AG08395 (cell line): Measurements from ENCODE around the gene CBLN1.
"Not testable (repeated sequence)": the region's sequence is repeated elsewhere in the genome, so short reads cannot be mapped to it uniquely, and the experiment has no call there.

Experiments used
- DNase-seq: peaks from one replicate; pipeline ENCODE4 v3.0.0; 2012; ENCODE audit warnings: mixed read lengths, low spot score

CBLN1 gene

DNA sequence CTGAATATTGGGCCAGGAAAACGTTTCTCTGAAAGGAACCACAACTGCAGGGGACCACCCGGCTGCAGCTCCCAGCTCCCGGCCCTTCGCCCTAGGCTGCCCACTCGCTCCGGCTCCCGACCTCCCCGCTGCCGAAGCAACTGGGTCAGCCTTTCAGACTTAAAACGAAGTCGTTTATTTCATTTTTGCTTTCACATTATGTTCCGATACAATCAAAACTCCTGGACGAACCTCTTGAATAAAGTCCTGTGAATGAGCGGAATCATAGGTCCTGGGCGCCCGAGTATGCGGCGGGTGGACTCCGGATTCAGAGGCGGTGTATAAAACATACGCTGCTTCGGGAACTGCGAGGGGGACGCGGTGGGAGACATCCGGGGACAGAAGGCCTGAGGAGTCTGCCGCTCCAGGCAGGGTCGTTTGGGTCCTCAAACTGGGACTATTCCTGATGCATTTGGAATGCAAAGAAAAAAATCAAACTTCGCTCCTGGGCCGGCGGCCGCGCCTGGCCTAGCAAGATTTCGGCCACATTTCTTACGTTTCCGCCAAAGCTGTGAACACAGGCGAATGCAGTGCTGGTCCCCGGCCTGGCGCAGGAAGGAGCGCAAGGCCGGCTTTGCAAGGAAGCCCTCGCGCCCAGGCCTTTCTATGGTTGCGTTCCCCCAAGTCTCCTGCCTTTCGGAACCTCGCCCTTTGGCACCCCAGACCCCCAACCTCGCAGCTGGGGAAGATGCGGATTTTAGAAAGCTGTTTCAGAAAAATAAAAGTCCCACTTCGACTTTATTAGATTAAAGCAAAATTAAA, 3.7 kb downstream of the CBLN1 start:
- DNase-seq = no peak

DNA sequence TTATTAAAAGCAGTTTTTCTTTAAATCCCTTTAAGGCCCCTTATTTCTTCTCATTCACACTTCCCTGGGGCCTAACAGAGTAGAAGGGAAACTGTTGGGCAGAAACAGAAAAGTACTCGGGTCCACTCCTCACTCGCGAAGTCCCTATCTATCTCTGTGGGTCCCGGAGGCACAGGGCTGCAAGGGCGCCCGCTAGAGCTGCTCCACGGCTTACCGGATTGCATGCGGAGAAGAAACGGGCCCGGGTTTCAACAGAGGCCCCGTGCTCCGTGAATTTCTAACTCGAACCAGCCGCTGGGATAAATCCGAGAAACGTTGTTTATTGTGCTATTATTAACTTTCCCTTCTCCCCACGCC, 4.3 kb downstream of the CBLN1 start:
- DNase-seq = no peak

DNA sequence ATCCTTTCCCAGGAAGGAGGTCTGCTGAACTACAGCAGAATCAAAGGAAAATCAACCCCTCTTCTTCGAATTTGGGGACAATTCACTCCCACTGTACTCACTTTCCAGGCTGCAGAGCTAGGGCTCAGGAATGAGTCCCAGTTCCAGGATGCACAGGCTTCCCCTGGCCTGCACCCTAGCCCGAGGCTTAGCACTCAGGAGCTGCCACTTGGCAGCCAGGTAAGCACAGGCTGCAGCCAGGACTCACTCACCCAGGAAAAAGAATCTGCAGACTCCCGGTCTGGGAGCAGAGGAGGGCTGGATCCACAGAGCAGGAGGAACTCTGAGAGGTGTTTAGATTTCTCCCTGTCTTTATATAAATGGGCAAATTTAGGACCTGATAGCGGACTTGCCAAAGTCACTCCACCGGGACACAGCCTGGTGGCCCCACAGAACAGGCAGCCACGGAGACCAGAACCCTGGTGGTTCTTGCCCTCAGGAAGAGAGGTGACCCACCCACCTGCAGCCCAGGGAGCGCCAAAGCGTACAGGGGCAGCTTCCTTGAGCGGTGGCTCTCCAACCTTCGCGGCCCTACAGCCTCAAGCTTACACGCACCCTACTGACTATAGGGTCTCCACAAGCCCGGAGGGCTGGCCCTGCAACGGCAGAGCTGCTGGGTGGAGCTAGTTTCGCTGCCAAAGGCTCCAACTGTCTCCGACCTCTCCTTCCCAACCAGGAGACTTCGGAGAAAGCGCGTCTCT, 4.8 kb downstream of the CBLN1 start:
- DNase-seq = no peak

DNA sequence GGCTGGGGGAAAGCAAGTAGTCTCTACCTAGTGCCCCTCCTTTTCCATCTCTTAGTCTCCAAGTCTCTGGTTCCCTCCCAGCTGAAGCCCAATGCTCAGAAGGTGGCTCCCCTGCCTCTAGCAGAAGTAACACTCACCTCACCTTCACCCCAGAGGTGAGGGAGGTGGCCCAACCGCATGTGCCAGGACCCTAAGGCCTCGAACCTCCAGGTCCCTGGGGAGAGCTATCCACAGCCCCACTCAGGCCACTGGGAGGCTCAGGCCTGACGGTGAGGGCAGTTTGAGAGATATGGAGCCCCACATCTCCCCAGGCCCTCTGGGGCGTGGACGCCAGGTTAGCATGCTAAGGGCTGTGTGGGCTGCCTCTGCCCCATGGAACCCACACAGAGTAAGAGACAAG, 5.8 kb downstream of the CBLN1 start:
- no peak for DNase-seq

DNA sequence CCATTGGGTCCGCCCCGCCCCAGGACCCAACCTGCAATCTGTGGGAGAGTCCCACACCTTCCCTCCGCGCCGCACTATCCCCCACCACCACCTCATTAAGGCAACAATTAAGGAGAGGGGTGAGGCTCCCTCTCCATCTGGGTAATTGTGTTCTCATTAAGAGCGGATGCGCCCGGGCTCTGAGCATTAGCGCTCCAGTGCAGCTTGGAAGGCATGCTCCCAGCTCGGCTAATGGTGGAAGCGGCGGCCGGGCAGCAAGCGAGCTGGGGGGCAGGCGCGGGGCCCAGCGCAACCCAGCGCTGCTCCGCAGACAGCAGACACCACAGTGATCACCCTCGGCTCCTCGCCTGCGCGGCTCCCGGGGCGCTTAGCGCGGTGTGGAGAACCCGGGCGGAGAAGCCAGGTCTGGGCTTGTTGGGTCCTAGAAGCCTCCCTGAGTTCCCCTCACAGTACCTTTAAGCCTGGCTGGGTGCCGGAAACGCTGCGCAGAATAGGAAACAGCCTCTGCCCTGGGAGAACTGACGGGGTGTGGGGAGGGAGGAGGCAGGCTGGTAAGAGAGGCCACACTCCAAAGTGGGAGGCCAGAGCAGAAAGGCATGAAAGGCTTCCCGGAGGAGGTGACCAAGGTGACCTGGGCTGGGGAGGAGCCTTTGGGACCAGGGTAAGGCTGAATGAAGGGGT, 6.4 kb downstream of the CBLN1 start:
- no peak for DNase-seq

DNA sequence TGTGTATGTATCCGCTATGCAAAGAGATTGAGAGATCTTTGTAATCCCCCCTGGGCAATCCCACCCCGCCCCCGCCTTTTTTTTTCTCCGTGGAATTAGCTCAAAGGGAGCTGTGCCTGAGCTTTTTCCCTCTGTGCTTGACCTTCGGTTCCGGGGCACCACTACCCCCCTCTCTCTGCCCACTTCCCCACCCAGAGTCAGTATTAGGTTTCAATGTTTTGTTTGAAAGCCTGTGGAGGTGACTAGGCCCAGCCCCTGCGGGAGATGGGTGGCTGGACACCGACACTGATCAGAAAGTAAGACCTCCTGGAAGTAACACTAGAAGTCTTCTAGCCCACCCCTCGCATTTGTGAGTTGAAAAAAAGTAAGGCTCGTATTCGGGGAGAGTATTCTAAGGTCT, 7.0 kb downstream of the CBLN1 start:
- no peak for DNase-seq

DNA sequence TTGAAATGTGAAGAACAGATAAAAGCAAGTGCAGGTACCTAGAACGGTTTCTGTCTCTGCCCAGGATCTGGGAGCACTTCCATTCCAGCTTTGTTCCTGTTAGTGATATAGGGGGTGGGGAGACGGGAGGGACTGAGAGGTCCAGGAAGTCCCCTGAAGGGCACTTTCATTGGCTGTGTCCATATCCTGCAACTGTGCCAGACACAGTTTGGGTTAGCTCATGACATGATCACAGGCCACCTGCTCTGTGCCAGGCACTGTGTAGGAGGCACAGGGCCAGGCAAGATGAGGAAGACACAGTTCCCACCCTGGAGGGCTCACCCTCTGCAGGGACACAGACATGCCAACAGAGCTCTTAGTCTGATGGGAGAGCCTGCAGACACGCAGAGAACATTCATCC, 7.9 kb downstream of the CBLN1 start:
- DNase-seq = no peak

DNA sequence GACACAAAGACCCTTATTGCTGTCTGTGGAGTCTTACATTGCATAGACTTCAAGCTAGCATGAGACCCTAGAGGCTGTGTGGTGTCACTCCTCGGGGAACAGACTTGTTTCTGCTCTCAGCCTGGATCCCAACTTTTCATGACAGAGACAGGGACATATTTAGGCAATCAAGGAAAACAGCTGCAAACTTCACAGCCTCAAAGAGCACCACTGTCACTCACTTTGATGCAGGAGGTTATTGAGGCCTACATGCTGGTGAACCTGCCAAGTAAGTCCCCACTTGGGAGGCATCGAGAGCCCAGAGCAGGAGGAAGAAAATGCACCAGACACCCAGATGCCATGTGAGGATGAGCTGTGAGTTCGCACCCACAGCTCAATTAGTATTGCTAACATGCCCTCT, 10.3 kb downstream of the CBLN1 start:
- no peak for DNase-seq

DNA sequence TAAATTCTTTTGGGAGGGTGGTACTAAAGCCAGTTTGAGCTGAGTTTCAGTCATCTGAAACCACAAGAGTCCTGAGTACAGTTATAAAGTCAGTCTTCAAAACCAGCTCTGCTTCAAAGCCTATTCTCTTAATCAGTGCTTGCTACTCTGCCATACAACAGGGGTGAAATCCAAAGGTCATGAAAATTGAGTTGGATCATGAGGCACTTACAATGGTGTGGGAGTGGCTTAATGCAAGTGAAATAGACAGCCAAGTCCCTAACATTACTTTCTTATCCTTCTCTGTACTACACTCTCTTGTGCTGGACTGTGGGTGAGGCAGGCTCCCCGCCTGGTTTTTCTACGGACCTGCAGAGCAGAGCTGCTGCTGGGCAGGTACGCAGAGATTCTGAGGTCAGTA, 12.4 kb downstream of the CBLN1 start:
- DNase-seq = no peak

DNA sequence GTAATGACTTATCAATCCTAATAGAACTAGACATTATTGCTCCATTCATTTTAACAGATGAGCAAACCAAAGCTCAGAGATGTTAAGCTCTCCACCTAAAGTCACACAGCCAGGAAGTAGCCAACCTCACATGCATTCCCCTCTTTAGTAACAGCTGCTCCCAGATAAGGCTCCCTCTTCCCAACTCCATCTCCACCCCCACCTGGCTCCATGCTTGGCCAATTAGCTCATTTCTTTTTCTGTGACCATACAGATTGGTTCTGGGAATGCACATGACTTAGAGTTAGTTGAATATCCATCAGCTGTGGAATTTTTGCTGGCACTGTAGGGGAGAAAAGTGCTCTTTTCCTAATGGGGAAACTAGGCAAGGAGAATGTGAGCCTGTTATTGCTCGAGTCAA, 13.0 kb downstream of the CBLN1 start:
- no peak for DNase-seq

DNA sequence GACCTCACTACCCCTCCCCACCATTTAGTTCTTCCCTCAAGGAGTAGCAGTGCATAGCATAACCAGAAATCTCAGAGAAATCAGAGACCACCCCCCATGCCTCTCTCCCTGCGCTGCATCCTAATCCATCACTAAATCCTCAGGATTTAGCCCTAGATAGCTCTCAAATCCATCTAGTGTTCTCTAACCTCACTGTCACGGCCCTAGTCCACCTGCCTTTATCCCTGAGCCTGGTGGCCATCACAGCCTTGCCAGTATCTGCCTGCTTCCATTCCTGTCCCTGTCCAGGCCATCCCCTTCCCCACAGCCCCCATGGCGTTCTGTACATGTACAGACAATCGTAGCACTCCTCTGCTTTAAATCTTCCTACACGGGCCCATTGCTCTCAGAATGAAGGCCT, 19.1 kb downstream of the CBLN1 start:
- DNase-seq = no peak

DNA sequence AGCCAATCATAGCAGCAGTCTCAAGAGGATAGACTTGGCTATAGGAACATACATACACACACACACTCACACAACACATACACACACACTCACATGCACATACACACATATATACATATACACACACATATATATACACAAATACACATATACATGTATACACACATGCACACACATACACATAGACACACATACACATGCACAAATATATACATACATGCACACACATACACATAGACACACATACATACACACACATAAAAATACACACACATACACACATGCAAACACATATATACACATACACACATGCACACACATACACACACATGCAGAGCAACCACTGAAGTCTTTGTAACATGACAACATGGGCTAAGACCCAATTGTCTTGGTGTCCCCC, 19.7 kb downstream of the CBLN1 start:
- DNase-seq = no peak

DNA sequence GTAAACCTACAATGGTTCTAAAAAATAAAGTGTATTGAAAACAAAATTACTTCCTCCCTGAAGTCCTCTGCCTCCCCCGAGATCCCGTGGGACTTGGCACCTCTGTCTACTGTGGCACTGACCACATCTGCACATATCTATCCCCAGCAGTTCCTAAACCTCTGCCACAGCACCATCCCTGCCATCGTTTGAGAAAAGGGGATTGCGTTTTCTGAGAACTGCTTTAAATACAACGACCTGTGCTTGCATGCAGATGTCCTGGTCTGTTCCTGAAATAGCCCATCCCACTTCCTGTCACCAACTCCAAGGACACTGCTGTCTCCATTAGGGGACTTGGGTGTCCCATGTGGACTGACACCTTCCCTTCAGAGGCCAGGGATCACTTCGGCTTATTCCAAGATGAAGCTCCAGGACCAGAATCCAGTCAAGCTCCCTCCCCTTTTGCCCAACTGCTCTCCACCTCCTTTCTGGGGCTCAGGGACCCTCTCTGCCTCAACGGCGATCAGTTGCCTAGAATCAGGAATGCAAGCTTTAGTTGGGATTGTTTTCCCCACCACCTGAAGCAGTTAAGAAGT, 20.6 kb downstream of the CBLN1 start:
- DNase-seq = no peak

DNA sequence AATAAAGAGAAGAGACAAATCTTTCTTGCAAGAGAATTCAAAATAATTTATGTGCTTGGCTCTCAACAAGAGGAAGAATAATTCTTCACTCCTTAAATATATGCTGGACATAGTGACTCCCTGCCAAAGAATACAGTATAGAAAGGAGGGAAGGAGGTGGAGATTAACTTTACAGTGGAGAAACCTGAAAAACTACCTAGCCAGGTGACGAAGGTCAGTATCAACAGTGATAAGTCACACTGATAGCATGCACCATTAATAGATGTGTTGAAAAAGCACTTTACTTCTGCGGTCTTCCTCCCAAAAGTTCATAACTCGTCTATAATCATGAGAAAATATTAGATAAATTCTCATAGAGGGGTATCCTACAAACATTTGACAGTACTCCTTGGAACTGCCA, 21.4 kb downstream of the CBLN1 start:
- DNase-seq = no peak

DNA sequence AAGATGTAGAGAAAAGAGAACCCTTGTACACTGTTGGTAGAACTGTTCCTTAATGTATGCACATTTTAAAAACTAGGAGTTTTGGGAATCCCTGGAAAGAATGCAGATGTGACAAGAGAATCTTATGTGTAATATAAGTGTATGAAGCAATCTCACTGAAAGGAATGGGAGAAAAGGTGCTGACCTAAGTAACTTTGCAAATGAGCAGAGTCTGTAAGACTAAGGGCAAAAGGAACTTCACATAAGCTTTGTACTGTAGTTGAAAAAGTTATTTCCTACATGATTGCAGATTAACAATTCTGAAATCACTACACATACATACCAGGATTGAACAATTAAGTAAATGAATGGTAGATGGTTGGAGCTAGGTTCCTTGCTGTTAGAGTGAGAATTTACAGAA, 22.3 kb downstream of the CBLN1 start:
- no peak for DNase-seq

DNA sequence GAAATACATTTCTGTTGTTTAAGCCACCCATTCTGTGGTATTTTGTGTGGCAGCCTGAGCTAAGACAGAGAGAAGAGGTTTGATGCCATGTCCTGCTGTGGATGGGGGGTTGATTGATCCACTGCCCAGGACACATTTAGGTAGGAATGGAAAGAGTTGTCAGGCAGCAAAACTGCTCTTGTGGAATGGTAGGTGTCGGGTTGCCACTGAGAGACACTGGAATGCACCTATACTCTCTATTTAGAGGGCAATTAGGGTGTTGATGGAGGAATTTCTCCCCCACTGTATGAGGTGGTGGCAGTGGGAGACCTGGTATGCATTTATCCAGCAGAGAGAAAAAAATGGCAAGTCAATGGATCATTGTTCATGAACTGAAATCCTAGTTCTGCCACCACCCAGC, 30.9 kb downstream of the CBLN1 start:
- DNase-seq = no peak

DNA sequence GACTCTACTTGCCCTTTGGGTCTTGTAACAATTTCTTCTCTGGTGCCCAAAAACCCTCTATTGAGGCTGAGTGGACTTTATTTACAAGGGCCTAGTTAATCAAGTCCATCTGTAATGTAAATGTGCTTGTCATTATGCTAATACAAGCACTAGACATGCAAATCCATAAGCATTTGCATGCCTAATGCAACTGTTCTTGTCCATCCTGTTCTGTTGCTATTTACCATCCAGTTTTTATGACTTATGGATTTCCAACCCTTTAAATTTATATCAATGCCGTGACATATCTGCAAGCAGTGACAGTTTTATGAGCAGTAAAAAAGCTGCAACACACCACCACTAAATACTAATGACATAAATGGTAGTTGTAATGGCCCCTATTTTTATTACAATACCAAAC, 33.4 kb downstream of the CBLN1 start:
- DNase-seq = no peak

DNA sequence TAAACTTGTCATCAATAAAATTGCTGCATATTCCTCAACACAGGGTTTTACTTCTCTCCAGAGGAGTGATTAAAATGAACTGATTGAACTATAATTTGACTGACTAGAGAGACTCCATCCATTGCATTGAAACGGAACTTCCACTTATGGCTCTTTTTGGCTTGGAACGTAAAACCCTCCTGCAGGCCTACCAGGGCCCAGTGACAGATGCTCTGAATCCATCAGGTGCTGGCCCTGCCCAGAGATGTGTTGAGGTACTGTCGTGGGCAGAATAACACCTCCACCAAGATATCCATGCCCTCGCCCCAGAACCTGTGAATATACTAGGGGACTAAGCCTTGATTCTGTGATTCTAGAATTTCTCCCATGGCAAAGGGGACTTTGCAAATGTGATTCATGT, 45.4 kb downstream of the CBLN1 start:
- no peak for DNase-seq

DNA sequence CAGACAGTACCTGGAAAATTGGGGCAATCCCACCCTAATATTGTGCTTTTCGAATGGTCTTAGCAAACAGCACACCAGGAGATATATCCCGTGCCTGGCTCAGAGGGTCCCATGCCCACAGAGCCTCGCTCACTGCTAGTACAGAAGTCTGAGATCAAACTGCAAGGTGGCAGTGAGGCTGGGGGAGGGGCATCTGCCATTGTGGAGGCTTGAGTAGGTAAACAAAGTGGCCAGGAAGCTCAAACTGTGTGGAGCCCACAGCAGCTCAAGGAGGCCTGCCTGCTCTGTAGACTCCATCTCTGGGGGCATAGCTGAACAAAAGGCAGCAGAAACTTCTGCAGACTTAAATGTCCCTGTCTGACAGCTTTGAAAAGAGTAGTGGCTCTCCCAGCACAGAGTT, 53.3 kb downstream of the CBLN1 start:
- not testable (repeated sequence) for DNase-seq
